HG02642 (cell line): ENCODE measurements around the gene AGPS.

ENCODE experiments used
- ATAC-seq: cut with Tn5 transposase; IDR thresholded peaks from one replicate; pipeline ENCODE4 v1.9.1; 2021; ENCODE audit warnings: mild to moderate bottlenecking; ENCODE audit not compliant: unreplicated experiment, poor library complexity

Gene AGPS

GRCh38 chr2:177383935-177384334 lies 8.6 kb upstream of the AGPS start:
- no peak for ATAC-seq

GRCh38 chr2:177385151-177385550 lies 7.4 kb upstream of the AGPS start:
- no peak for ATAC-seq

GRCh38 chr2:177391822-177392372 lies 676 bp upstream of the AGPS start:
- ATAC-seq = no peak

- ATAC-seq = no peak
Observed at GRCh38 chr2:177393203-177393755, 706 bp downstream of the AGPS start.

- ATAC-seq = no peak
Observed at GRCh38 chr2:177393824-177394593, 1.4 kb downstream of the AGPS start.

- no peak for ATAC-seq
Observed at GRCh38 chr2:177394594-177394973, 2.0 kb downstream of the AGPS start.

GRCh38 chr2:177395351-177396065 lies 2.9 kb downstream of the AGPS start:
- ATAC-seq = no peak

GRCh38 chr2:177396703-177397460 lies 4.3 kb downstream of the AGPS start:
- ATAC-seq = no peak

GRCh38 chr2:177397481-177398289 lies 5.1 kb downstream of the AGPS start:
- no peak for ATAC-seq

GRCh38 chr2:177398290-177398683 lies 5.7 kb downstream of the AGPS start:
- no peak for ATAC-seq

- ATAC-seq = no peak
Observed at GRCh38 chr2:177398791-177399190, 6.2 kb downstream of the AGPS start.

GRCh38 chr2:177399376-177399775 lies 6.8 kb downstream of the AGPS start:
- no peak for ATAC-seq

GRCh38 chr2:177400337-177400923 lies 7.9 kb downstream of the AGPS start:
- no peak for ATAC-seq

- no peak for ATAC-seq
Observed at GRCh38 chr2:177402096-177402495, 9.5 kb downstream of the AGPS start.

- ATAC-seq = no peak
Observed at GRCh38 chr2:177403838-177404237, 11.3 kb downstream of the AGPS start.

GRCh38 chr2:177404243-177404642 lies 11.7 kb downstream of the AGPS start:
- ATAC-seq = no peak

GRCh38 chr2:177405029-177405692 lies 12.6 kb downstream of the AGPS start:
- ATAC-seq = no peak

- no peak for ATAC-seq
Observed at GRCh38 chr2:177406182-177406581, 13.6 kb downstream of the AGPS start.

GRCh38 chr2:177407031-177407430 lies 14.5 kb downstream of the AGPS start:
- no peak for ATAC-seq
